Kidney epithelial cell (primary cell): Measurements from ENCODE around the gene SHKBP1. TPM values are rescaled to one million over a fixed set of nuclear protein-coding genes. Genes with fewer than 3 reads are reported as not detected.

Experiments
- DNase-seq: peaks from one replicate; pipeline ENCODE4 v3.0.0-alpha.2; 2010; ENCODE audit warnings: low read depth
- H3K27me3 ChIP-seq: 2 replicates; pipeline ENCODE4 v1.6.0; 2011; ENCODE audit warnings: low read length; ENCODE audit not compliant: control insufficient read depth, insufficient read depth
- H3K36me3 ChIP-seq: 2 replicates; pipeline ENCODE4 v1.5.1; 2011; ENCODE audit warnings: low read length; ENCODE audit not compliant: control insufficient read depth, insufficient read depth
- H3K4me3 ChIP-seq: 2 replicates; pipeline ENCODE4 v1.5.1; 2011; ENCODE audit warnings: low read depth, mild to moderate bottlenecking, control low read depth, low read length
- CTCF ChIP-seq: IDR thresholded peaks from 2 replicates; pipeline ENCODE4 v1.5.1; 2011; ENCODE audit warnings: mild to moderate bottlenecking, moderate library complexity, low read length, control low read depth, inconsistent platforms; ENCODE audit not compliant: insufficient read depth, poor library complexity, severe bottlenecking
- total RNA-seq: library from RNA; depleted of rRNA; stranded (reverse); fragments of >200 nt; gene quantifications from 2 replicates; pipeline ENCODE4 v1.2.3, GENCODE V29; 2015

The SHKBP1 gene
- total RNA-seq, 1 donor from 2014 or later, result 105 TPM

GRCh38 chr19:40632311-40633036 is 55.8 kb downstream of the SHKBP1 start:
- DNase-seq, result no peak
- TF ChIP-seq CTCF, result no peak
- no peaks in the 10 kb centered on the region for H3K36me3 ChIP-seq
- no peak overlapping the region for H3K4me3 ChIP-seq
- peaks cover 3% of the 10 kb centered on the region for H3K27me3 ChIP-seq

GRCh38 chr19:40633207-40633606 is 56.5 kb downstream of the SHKBP1 start:
- H3K27me3 ChIP-seq, result peaks cover 3% of the 10 kb centered on the region
- H3K36me3 ChIP-seq, result no peaks in the 10 kb centered on the region
- DNase-seq, result no peak
- no peak for TF ChIP-seq CTCF
- no peak overlapping the region for H3K4me3 ChIP-seq

- Histone ChIP-seq H3K4me3 (no peak overlapping the region), H3K27me3 (peaks cover 3% of the 10 kb centered on the region), H3K36me3 (no peaks in the 10 kb centered on the region)
- DNase-seq, result no peak
- no peak for TF ChIP-seq CTCF
These were observed 61.7 kb downstream of the SHKBP1 start for GRCh38 chr19:40638327-40638726.

GRCh38 chr19:40639638-40639982 is 62.9 kb downstream of the SHKBP1 start:
- no peak for DNase-seq
- Histone ChIP-seq H3K4me3 (no peak overlapping the region), H3K36me3 (no peaks in the 10 kb centered on the region), H3K27me3 (peaks cover 3% of the 10 kb centered on the region)
- TF ChIP-seq CTCF, result no peak

GRCh38 chr19:40640744-40641143 is 64.1 kb downstream of the SHKBP1 start:
- DNase-seq, result no peak
- Histone ChIP-seq H3K4me3 (no peak overlapping the region), H3K27me3 (no peaks in the 10 kb centered on the region), H3K36me3 (no peaks in the 10 kb centered on the region)
- TF ChIP-seq CTCF, result no peak

Other genes starting within 250 kb of the SHKBP1 start
- gene C19orf47, start 228.5 kb upstream of the SHKBP1 start, total RNA-seq, result 5.4 and 10.4 TPM in 2 replicates
- gene PLD3, start 228.2 kb upstream of the SHKBP1 start, total RNA-seq, result 350 and 417 TPM in 2 replicates
- 0.55 TPM in 1 of 2 replicates, not detected in the other for gene HIPK4, start 186.7 kb upstream of the SHKBP1 start, total RNA-seq
- gene PRX, start 163.5 kb upstream of the SHKBP1 start, total RNA-seq, result 2.5 and 2.7 TPM in 2 replicates
- 12.3 and 13.6 TPM in 2 replicates for gene SERTAD1, start 150.9 kb upstream of the SHKBP1 start, total RNA-seq
- 11.4 and 12.9 TPM in 2 replicates for gene SERTAD3, start 132.5 kb upstream of the SHKBP1 start, total RNA-seq
- 86.1 and 91.1 TPM in 2 replicates for gene BLVRB, start 111.1 kb upstream of the SHKBP1 start, total RNA-seq
- gene SPTBN4, start 109.9 kb upstream of the SHKBP1 start, total RNA-seq, result 0.96 and 2.4 TPM in 2 replicates
- gene LTBP4, start 24.5 kb downstream of the SHKBP1 start, total RNA-seq, result 89.3 and 98.3 TPM in 2 replicates
- 12.6 and 20.0 TPM in 2 replicates for gene NUMBL, start 113.8 kb downstream of the SHKBP1 start, total RNA-seq
- gene COQ8B, start 140.0 kb downstream of the SHKBP1 start, total RNA-seq, result 20.0 and 30.4 TPM in 2 replicates
- gene ITPKC, start 140.2 kb downstream of the SHKBP1 start, total RNA-seq, result 25.8 and 40.2 TPM in 2 replicates
- gene ACTMAP, start 173.6 kb downstream of the SHKBP1 start, total RNA-seq, result 7.2 and 8.8 TPM in 2 replicates
- 84.4 and 110 TPM in 2 replicates for gene SNRPA, start 174.3 kb downstream of the SHKBP1 start, total RNA-seq
- gene MIA, start 198.6 kb downstream of the SHKBP1 start, total RNA-seq, result not detected in 2 replicates
- gene RAB4B, start 201.4 kb downstream of the SHKBP1 start, total RNA-seq, result 23.0 and 35.3 TPM in 2 replicates
- gene EGLN2, start 222.3 kb downstream of the SHKBP1 start, total RNA-seq, result 99.9 and 102 TPM in 2 replicates